Measurements from ENCODE around the gene KCNB1. TPM values are rescaled to one million over a fixed set of nuclear protein-coding genes. Genes with fewer than 3 reads are reported as not detected.

The KCNB1 gene
- total RNA-seq, 1 experiment from 2014 or later, result not detected

- DNase-seq (ENCODE audit: low spot score), result no peak
Observed at GRCh38 chr20:49360242-49360968, 122.1 kb downstream of the KCNB1 start.

- no peak for DNase-seq (ENCODE audit: low spot score)
Observed at GRCh38 chr20:49356676-49357075, 125.8 kb downstream of the KCNB1 start.

GRCh38 chr20:49354673-49355072 lies 127.8 kb downstream of the KCNB1 start:
- DNase-seq (ENCODE audit: low spot score), result no peak

DNA sequence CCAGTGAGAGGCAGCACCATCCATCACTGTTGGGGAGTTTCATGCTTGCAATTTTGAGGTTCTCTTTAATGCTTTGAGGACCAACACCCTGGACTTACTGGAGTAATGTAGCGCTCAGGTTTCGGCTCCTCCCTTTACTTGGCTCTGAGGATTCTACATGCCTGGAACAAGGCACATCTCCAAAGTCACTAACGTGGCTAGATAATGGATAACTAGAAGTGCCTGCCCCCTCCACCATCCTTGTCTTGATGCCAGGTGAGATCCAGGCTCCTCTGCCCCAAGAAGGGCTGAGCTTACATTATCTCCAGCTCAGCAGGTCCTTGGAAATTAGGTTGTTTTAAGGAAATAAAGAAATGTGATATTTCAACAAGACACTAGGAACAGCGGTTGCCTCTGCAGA lies 129.1 kb downstream of the KCNB1 start:
- DNase-seq (ENCODE audit: low spot score), result no peak

- no peak for DNase-seq (ENCODE audit: low spot score)
Observed at GRCh38 chr20:49352751-49353150, 129.7 kb downstream of the KCNB1 start.

- DNase-seq (ENCODE audit: low spot score), result no peak
Observed at GRCh38 chr20:49351775-49352174, 130.7 kb downstream of the KCNB1 start.

DNA sequence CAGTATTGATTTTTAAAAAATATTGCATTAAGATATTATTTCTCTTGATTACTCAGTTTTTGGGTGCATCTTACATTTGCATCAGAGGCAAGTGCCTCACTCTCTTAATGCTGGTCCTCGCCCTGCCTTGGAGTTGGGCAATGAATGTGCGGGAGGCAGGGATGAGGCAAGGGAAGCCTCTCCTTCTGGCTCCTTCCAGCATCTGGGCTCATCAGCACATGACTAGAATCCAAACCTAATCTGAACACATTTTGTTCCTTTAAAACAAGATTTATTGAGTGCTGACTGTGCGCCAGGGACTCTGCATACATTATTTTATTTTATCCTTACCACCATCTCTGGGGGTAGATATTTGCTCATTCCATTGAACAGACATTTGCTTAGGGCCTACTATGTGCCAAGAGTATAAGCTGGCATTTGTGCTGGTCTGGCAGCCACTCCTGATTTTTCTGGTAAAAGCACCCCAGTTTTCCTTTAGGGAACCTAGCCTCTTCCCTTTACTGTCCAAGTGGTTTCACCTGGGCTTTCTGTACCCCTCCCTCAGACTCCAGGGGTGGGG lies 132.7 kb downstream of the KCNB1 start:
- no peak for DNase-seq (ENCODE audit: low spot score)

GRCh38 chr20:49349078-49349477 lies 133.4 kb downstream of the KCNB1 start:
- no peak for DNase-seq (ENCODE audit: low spot score)

DNA sequence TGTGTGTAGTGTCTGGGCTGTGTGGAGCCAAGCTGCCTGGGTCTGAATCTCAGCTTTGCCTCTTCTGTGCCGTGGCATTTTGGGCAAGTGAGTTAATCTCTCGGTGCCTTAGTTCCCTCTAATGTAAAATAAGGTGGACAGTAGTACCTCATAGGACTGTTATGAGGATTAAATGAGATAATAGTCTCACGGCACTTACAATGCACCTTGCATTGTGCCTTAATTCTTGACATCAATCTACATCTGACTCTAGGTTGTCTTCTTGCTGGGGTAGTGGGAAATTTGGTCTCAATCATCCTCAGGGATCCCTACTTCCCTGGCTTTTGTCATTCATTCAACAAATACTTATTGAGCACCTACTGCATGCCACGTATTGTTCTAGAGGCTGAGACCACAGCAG lies 133.9 kb downstream of the KCNB1 start:
- no peak for DNase-seq (ENCODE audit: low spot score)

GRCh38 chr20:49347156-49347555 lies 135.3 kb downstream of the KCNB1 start:
- DNase-seq (ENCODE audit: low spot score), result no peak

- no peak for DNase-seq (ENCODE audit: low spot score)
Observed at GRCh38 chr20:49346682-49347081, 135.8 kb downstream of the KCNB1 start.

DNA sequence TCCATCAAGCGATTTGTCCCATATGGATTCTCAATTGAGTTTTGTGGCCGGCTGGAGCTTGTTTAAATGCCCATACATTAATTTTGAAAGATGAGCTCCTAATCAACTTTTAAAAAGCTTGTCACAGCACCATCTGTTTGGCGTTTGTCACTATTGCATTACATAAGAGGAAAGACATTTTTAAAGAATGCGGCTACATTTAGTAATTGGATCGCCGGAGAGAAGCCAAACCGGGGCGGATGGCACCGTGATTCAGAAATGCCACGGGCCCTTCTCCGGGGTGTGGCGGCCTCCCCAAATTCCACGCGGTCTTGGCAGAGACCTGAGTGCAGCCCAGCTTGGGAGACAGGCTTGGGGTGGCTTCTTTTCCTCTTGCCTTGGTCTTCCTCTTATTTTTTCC lies 136.9 kb downstream of the KCNB1 start:
- DNase-seq (ENCODE audit: low spot score), result no peak

DNA sequence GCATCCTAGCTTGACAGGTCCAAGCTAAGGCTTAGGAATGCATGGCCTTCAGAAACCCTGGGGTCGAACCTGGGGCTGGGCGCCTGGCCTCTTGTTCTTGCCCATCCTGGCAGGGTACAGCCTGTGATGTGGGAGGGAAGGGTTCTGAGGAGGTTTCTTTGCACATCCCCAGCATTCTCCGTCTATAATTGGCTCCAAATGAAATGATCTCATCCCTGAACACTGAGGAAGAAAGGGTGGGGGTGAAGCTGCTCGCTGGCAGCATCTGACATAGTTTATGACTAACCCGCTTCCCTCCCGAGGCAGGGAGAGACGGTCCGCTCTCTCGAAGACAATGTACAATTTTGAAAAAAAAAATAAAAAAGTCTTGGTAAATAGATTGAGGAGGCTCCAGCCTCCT lies 137.5 kb downstream of the KCNB1 start:
- DNase-seq (ENCODE audit: low spot score), result no peak

- no peak for DNase-seq (ENCODE audit: low spot score)
Observed at GRCh38 chr20:49344140-49344539, 138.3 kb downstream of the KCNB1 start.

GRCh38 chr20:49343246-49343645 lies 139.2 kb downstream of the KCNB1 start:
- DNase-seq (ENCODE audit: low spot score), result no peak

- no peak for DNase-seq (ENCODE audit: low spot score)
Observed at GRCh38 chr20:49340161-49340966, 142.1 kb downstream of the KCNB1 start.

DNA sequence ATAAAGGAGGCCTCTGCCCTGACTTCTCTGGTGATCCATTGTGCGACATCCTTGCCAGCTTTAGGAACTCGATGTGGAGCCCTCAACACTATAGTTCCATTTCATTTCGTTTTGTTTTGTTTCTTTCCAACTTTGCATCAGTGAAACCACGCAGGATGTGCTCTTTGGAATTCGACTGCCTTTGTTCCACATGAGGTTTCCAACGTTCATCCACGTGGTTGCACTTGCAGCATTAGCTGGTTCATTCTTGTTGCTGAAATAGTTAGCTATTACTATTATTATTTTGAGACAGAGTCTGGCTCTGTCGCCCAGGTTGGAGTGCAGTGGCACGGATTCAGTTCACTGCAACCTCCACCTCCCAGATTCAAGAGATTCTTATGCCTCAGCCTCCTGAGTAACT lies 143.3 kb downstream of the KCNB1 start:
- no peak for DNase-seq (ENCODE audit: low spot score)

- no peak for DNase-seq (ENCODE audit: low spot score)
Observed at GRCh38 chr20:49338061-49338460, 144.4 kb downstream of the KCNB1 start.

DNA sequence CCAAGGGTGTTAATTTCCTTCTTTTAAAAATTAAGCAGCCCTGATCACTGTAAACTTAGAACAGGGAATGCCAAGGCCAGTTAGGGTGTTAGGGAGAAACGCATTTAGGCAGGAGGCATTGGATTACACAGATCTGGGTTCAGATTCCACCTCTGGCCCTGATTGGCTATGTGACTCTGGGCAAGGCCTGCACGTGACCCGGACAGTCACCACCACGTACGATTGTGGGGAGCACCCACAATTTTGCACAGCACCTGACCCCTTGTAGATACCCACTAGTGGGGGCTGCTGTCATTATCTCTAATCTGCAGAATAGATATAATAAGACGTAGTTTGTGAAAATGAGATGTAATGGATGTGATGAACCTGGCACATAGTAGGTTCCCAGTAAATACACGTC lies 145.1 kb downstream of the KCNB1 start:
- DNase-seq (ENCODE audit: low spot score), result no peak

DNA sequence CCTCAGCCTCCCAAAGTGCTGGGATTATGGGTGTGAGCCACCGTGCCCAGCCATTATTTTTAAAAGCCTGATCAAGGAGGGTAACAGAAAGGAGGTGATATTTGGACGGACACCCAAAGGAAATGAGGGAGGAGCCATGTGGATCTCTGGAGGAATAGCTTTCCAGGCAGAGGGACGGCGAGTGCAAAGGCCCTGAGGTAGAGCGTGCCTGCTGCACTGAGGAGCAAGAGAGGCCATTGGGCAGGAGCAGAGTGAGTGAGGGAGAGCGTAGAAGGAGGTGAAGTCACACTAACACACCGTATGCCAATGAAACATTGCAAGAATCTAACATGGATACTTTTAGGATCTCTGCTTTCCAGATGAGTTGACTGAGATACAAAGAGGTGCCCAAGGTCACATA lies 145.7 kb downstream of the KCNB1 start:
- no peak for DNase-seq (ENCODE audit: low spot score)

GRCh38 chr20:49335476-49335875 lies 147.0 kb downstream of the KCNB1 start:
- no peak for DNase-seq (ENCODE audit: low spot score)

- no peak for DNase-seq (ENCODE audit: low spot score)
Observed at GRCh38 chr20:49330701-49331615, 151.5 kb downstream of the KCNB1 start.

All from HT-29 (cell line).